Glomerular endothelial cell (primary cell): Measurements from ENCODE around the gene FRZB. TPM values are rescaled to one million over a fixed set of nuclear protein-coding genes. Genes with fewer than 3 reads are reported as not detected.
"Not testable (repeated sequence)": the region's sequence is repeated elsewhere in the genome, so short reads cannot be mapped to it uniquely, and the experiment has no call there.

Experiments used
- DNase-seq: peaks from one replicate; pipeline ENCODE4 v3.0.0-alpha.2; 2011; ENCODE audit warnings: low read depth, low spot score; ENCODE audit errors: extremely low read depth
- total RNA-seq: library from RNA; depleted of rRNA; stranded (reverse); fragments of >200 nt; gene quantifications from 2 replicates; pipeline ENCODE4 v1.2.3, GENCODE V29; 2015

FRZB gene
- total RNA-seq, 1 donor from 2014 or later: not detected

DNA sequence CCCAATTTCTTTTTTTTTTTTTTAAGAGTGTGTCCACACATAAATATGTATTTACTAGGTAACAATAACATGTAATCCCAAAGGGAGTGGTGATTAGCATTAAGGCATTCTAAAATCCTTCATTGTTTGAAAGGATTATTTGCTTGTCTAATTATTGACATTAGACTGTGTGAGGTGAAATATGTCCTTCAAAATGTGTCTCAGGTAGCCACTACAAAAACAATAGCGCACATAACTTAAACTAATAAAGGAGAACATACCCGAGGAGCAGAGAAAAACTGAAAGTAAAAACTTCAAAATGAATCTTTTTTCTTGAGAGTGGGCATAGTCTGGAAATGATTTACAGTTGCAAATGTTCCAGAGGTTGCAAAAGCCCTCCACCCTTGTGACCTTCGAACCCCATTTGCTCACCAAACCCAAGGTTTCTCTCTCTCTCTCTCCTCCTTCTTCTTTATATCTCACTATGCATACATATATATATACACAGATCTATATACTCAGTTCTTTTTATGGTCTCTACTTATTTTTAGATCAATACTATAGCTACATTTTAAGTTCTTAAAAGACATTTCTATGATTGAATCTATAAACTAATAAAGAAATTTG is 24.4 kb upstream of the FRZB start:
- DNase-seq: no peak

DNA sequence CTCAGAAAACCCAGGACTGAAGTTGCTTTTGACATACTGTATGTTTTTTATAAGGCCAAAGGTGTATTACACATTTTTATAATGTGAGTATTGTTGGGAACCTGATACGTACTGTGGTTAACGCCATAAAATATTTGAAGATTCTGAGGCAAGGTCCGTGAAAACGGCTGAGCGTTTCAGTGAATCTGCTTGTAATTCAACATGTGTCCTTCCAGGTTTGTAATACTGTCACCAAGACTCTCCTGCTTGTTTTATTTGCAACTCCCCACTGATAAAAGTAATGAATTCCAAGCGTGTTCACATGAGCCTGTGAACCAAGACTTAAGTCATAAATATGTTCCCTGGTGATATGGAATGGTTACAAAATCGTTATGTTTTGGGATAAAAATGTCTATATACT is 23.9 kb upstream of the FRZB start:
- DNase-seq: no peak

DNA sequence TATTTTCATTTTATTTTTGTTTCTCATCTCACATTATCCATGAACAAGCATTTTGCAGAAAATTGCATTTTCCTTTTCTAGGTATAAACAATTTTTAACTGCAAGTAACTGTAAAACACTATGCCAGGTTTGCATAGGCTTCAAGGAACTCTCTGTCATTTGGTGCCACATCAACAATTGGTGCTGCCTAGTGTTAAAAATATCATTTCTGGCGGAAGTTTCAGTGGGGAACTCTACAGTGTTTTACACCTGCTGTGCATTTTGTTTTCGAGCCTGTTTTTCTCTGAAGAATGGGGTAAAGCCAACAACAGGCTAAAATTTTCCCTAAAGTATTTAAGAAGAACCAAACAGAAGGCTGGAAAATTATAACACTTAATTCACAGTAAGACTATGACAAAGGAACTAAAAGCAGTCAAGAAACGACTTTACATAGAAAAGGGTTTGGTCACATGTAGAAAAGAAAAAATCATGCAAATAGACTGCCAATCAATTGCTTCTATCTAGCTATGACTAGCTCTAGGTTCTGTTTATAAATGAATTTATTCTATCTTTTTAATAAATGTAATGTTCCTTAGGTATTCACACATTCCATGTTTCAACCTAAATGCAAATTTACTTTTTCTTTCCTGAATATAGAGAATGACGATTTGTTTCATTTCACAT is 21.4 kb upstream of the FRZB start:
- no peak for DNase-seq

DNA sequence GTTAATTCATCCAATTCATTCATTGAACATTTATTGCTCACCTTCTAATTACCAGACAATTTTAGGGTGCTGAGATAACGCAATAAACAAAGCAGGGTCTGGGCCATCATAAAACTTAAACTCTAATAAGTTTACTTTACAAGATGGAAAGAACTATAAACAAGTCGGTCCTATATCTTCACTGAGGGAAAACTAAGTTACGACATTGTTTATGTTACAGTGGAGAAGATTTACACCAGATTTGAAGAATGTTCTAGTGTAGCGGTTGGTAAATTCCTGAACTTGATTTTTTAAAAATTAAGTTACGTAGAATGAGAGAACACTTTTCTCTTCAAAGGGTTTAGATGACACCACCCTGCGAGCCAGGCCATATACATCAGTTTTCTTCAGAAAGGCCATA is 20.7 kb upstream of the FRZB start:
- DNase-seq: no peak

DNA sequence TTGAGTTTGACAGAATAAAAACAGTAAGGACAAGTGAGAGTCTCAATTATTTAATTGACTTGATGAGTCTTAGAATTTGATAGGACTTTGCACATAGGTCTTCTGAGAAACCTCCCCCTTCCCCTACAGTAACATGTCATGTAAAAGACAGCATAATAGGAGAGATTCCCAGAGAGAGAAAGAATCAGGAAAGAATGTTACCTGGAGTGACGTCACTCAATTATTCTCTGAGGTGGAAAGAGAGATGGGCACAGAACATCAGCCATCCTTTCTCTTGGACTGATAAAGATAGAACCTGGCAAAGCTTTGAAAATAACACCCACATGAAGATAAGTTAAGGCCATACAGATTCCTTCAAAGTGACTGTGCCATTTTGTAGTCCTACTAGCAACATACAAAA is 19.3 kb upstream of the FRZB start:
- DNase-seq: no peak

DNA sequence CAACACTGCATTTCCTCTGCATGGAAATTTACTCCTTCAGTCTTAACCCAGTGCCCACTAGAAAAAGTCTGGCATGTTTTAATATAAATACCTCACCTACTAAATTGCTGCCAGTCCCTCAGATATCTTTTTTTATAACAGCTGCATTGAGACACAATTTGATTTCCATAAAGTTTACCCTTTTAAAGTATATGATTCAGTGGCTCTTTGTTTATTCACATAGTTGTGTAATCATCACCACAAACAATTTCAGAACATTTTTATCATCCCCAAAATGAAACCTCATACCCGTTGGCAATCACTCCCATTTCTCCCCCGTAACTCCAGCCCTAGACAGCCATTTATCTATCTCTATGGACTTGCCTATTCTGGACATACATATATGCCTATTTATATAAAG is 17.0 kb upstream of the FRZB start:
- DNase-seq: no peak

DNA sequence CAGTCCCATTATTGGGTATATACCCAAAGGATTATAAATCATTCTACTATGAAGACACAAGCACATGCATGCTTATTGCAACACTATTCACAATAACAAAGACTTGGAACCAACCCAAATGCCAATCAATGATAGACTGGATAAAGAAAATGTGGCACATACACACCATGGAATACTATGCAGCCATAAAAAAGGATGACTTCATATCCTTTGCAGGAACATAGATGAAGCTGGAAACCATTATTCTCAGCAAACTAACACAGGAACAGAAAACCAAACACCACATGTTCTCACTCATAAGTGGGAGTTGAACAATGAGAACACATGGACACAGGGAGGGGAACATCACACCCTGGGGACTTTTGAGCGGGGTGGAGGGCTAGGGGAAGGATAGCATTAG is 13.7 kb upstream of the FRZB start:
- DNase-seq: not testable (repeated sequence)

DNA sequence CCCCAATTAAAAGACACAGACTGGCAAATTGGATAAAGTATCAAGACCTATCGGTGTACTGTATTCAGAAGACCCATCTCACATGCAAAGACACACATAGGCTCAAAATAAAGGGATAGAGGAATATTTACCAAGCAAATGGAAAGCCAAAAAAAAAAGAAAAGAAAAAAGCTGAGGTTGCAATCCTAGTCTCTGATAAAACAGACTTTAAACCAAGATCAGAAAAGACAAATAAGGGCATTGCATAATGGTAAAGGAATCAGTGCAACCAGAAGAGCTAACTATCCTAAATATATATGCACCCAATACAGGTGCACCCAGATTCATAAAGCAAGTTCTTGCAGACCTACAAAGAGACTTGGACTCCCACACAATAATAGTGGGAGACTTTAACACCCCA is 10.2 kb upstream of the FRZB start:
- not testable (repeated sequence) for DNase-seq

DNA sequence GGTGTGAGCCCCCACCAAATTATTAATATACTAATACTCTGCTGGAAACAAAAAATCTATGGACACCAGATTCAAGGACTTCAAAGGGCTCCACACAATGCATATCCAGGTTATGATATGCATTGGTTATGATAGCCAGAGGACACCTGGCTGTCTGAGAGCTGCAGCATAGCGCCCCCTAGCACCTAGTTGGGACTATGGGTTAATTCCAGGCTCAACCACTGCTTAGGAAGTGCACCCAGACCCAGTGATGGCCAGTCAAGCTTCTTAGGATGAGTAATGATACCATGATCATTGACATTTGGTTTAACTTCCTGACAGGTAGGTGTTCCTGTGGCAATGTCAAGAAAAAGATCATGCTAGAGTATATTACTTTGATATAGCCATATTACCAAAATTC is 3.8 kb upstream of the FRZB start:
- DNase-seq: no peak

DNA sequence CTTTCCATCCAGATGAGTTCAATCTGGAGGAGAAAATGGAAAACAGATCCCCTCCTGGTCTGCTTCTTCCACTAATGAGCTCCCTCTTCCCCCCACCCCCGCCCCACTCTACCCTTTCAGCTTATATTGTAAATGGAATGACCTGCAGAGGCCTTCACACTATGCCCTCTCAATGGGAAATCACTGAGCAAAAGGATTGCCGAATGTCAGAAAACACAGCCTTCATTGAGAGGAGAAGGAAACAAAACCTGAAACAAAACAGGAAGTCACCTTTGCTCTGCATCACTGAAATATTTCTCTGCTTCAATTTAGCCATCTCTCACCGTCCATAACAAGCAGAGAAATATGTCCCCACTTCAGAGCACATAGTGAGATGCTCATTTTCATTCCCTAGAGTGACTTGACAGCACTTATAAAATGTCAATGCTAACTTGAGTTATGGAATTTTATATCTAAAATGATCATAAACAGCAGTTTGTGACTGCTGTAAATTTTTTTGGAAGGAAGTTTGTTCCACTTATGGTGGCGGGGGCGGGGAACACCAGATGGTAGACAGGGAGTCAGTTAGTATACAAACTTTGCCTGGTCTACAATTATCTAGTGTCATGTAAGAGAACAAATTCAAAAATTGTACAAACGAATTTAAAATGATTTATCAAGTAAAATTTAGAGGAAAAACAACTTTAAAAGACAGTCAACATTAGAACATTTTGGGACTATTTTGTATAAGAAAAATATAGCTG is 1.8 kb upstream of the FRZB start:
- DNase-seq: no peak

DNA sequence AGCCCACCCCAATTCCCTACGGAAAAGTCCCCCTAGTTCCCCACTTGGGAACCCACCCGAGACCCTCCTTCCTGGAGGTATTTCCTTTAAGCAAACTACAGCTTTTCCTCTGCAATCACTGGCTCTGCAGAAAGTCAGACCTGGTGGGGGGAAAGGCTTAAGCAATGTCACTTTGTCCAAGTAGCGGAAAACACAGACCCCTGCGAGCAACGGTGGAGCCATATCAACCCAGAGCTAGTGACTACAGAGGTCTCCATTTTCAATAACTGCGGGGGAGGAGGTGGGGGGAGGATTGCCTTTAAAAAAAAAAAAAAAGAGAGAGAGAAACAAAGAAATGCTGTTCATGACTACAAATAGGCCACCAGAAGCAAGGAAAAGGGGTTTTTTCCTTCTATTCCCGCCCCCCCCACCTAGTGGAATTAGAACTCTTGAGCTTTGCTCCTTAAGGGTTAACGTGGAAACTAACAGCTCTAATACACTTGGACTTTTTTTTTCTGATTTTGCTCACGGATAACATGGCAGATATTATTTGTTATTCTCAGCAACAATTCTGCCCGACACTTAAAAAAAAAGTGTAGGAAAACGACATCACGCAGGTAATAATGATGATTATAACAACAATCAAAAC is 1.1 kb upstream of the FRZB start:
- DNase-seq: no peak

DNA sequence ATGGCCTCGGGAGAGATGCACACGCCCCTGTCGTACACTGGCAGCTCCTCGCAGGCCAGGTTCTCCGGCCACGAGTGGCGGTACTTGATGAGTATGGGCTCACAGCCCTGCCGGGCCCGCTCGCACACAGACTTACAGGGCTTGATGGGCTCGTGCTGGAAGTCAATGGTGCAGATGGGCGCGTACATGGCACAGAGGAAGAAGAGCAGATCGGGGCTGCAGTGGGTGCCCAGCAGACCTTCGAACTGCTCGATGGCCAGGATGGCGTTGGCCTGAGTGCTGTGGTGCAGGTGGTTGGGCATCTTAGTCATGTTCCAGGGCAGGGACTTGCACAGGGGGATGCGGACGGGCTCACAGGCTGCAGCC is 359 bp downstream of the FRZB start:
- no peak for DNase-seq

DNA sequence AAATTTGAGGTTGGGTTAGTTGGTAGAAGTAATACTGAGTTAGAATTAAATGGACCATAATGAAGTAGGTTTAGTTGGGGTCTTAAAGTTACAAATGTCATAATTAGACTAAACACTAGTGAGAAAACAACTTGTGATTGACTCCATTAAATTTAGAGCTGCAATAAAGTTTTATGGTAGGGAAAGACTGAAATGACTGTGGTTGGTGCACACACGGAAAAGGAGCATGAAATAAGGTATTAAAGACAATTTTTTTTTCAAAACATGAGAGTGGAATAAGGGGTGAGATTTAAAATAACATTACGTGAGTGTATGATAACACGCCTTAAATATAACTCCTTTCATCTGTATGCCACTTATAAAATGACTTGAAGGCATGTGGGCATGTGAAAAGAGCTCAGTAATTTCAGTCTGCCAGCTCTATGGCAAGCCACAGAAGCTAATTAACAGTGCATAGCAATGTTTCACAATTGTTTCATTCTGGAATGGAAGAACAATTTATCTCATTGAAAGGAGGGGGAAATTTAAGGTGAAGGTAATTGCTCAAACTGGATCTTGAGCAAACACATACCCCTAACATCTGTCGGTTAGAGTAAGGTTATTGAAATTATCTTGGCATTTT is 1.4 kb downstream of the FRZB start:
- DNase-seq: no peak

DNA sequence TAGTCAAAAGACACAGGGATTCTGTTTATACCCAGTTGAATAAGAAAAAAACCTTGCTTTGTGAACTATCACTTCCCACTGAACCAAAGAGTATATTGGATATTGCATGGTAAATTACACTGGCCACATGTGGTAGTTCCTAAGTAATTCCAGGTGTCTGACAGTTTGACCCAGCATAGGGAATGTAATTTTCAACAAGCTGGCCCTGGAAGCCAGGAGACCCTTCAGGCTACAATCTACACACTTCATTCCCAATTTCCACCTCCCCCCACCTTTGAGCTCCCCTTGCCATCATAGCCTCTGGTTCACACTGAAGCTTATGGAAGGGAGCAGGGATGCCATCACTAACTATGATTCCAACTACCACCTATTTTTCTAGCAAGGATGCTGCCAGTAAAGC is 2.8 kb downstream of the FRZB start:
- no peak for DNase-seq

DNA sequence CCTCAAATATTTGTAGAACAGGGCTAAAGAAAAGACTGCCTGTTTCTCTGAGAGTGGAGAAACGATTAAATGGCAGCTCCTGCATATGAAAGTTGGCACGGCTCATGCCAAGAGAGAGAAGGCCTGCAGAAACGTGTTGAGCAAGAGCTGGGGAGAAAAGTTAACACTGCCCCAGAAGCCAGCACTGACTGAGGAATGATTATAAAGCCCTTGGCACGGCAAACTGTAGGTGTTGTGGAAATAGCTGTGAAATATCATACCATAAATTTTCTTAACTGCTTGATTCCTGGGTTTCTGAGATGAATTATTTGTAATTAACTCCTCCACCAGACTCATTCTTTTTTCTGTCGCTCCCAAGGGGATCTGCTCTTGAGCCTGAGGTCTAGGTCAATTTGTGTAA is 4.3 kb downstream of the FRZB start:
- no peak for DNase-seq

DNA sequence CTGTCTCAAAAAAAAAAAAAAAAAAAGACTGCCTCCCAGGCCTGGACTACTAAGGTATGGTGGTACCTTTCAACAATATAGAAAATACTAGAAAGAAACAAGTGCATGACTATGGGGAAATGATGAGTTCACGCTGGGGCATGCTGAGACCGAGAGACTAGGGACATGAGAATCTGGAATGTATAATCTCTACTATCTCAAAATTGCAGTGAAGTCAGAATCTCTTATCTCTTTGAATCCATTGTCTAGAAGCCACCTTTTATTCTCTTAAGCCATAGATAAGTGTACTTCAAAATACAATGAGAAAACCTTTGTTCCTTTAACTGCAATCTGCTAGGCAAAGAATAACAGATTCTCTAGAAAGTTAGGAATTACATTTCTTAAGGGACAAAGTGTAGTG is 5.6 kb downstream of the FRZB start:
- DNase-seq: no peak

DNA sequence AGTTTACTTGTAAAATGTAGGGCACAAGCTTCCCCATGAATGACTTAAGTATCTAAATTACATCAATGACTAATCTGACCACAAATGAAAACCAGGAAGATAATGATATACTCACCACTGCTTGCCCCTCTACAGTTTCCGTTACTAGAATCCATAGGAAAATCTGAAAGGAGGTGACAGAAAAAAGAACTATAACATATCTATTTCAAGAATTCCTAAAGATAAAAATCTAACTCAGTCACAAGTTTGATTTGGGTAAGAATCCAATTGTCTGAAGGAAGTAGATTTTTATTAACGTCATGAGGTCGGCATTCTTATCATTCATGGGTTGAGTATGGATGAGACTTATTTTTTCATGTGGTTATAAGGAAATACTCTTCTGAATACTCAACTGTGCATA is 7.8 kb downstream of the FRZB start:
- no peak for DNase-seq

DNA sequence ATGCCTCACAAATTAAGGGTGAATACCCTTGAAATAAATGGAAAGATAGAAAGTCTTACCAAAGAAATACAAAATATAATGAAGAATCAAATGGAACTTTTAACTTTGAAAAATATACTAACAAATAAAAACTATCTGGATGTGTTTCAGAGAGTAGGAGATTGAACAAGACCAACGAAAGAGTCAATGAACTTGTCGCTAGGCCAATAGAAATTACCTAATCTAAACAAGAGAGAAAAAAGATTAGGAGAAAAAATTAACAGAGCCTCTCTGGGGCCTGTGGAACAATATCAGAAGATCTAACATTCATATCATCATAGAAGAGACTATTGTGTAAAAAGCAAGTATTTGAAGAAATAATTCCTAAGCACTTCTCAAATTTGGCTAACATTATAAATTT is 11.1 kb downstream of the FRZB start:
- no peak for DNase-seq

DNA sequence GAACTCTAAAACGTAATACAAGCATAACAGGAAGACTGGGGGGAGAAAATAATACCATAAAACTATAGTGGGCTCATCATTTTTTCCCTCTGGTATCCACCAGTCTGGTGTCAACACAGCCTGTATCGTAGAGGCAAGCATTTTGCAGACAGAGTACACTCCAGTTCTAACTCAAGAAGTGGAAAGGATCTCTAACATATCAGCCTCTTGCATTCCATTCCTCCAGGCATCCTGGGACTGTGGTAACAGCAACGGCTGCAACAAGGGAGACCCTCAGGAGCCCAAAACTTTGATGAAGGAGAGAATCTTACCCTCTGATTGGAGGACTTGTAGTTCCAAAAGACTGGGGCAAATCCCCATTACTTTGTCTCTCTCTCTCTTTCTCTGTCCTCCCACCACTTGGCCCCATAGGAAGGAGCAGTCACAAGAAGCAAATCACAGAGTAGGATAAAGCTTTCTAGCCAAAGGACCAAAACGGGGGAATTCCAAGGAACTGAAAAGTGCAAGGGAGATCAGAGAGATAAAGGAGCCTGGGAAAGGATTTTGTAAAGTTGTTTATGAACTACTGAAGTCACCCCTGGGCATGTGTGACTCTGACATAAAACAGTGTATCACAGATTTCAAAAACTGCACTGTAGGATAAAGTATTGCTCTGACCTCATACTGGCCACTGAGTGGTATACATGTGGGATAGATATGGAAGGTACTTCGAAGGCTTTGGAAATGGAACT is 11.9 kb downstream of the FRZB start:
- DNase-seq: no peak

DNA sequence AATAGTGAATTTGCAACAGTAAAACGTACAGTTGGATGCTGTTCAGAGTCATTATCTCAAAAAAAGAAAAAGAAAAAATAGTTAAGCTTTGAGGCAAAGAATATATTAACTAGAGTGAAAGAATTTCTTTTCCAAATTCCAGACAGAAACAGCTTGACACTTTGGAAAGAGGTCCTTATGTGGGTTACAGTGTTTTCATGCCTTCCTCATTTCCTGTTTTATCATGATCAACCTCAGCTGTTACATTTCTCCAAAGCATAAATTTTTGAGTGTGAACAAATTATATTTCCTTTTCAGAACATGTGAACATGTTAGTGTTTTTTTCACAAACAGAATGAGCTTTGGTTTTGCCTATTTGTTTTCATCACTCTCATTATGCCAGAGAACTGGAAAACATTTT is 13.6 kb downstream of the FRZB start:
- no peak for DNase-seq

DNA sequence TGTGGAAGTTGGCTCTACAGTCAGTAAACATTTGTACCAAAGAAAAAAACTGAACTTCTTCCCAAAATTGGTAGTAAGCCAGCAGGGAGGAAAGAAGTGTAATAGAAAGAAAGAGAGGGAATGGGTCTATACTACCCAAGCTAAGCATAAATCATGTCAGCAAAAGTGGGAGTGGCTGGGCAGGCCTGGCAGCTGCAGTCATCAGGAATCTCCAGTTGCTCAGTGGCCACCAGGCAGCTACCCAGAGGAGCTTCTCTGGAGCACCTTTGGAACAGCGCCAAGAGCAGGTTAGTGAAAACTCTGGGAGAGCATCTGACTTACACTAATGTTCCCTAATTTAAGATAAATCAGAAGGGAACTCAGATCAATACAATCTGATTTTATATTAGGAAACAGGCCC is 14.3 kb downstream of the FRZB start:
- DNase-seq: no peak
